G401 (cell line): ENCODE results near the gene PTPRD. TPM values are rescaled to one million over a fixed set of nuclear protein-coding genes. Genes with fewer than 3 reads are reported as not detected.

Experiments
- DNase-seq: peaks from one replicate; pipeline ENCODE4 v3.0.0-alpha.2; 2015; ENCODE audit warnings: low spot score
- in situ Hi-C: cut with HindIII; loops from 2 replicates; pipeline ENCODE4 v1.10.0; 2016; ENCODE audit warnings: low sequenced_read_pairs, mixed read lengths
- total RNA-seq: library from RNA; depleted of rRNA; stranded (reverse); fragments of >200 nt; shearing (Covaris generic); gene quantifications from 2 replicates; pipeline ENCODE4 v1.2.3, GENCODE V29; 2014; rRNA removed

Gene PTPRD
- 13.0 and 15.0 TPM in 2 replicates for total RNA-seq

DNA sequence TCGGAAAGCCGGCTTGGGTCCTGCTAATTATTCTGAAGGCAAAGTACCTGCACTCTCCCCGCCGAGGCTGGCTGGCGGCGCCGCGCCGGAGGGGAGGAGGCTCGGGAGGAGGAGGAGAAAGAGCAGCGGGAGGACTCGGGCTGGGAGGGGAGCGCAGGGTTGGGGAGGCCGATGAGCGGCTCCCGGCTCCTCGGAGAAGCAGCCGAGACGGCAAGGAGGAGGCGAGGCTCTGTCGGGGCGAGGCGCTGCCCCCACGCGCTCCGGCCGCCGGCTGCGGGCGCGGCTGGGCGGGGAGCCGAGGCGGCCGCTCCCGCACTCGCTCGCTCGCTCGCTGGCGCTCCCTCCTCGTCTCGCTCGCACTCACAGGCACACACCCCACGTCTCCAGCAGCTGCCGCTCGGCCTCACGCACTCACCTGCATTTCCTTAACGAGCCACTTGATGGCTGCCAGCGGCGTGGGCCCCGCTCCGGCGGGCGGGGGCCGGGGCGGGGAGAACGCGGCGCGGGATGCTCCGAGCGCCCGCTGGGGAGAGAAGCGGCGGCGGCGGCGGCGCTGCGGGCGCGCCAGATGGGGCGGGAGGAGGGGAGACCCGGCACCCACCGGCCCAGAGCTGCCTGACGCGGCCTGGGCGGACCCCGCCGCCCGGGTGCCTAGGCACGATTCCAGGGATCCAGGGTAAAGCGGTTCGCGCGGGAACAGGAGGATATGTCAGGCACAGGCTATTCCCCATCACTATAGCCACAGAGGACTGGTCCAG, at the start of gene PTPRD:
Gene PTPRD, minus strand, starts transcription at position 362 of the 758 bp plus-strand sequence.
- in situ Hi-C loops = no loop called here
- peak; percentile 11 for DNase-seq

DNA sequence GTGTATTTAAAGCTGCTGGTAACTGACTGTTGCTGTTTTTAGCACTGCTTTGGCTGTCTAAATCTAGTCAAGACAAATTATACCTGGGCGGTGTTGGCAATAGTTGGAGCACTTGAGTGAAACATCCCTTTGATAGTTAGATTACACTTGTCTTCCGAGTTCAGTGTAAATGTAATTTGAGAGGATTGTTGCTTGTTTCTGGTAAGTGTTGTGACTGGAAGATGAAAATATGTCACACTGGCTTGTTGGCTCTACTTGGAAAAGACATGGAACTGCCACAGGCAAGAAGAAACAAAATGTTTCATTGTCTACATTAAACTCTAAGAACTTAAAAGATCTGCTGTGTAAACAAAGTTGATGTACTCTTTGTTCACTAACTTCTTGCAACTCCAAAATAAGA, 49.2 kb upstream of the PTPRD start:
- no peak for DNase-seq
- in situ Hi-C loops = no loop called here

DNA sequence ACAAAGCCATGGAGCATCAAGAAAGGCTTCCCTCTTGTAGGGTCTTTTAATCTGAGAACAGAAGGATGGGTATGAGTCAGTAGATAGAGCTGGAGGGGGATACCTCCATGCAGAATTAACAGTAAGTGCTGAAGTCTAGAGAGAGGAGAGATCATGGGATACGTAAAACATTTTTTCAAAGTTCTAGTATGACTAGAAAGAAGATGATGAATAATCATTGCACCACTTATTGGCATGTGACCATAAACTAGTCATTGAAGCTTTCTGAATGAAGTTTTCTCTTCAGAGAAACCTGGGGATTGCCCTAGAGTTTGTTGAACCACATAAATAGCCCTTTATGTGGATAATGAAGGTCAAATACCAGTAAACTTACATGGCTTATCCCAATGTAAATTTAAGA, 48.6 kb upstream of the PTPRD start:
- in situ Hi-C loops = no loop called here
- DNase-seq = no peak

GRCh38 chr9:10651012-10651411, 38.2 kb upstream of the PTPRD start:
- in situ Hi-C loops = no loop called here
- no peak for DNase-seq

- in situ Hi-C loops = no loop called here
- DNase-seq = no peak
These were observed 36.3 kb upstream of the PTPRD start for GRCh38 chr9:10649076-10649475.

- in situ Hi-C loops = no loop called here
- no peak for DNase-seq
These were observed 21.0 kb upstream of the PTPRD start for GRCh38 chr9:10633785-10634184.

DNA sequence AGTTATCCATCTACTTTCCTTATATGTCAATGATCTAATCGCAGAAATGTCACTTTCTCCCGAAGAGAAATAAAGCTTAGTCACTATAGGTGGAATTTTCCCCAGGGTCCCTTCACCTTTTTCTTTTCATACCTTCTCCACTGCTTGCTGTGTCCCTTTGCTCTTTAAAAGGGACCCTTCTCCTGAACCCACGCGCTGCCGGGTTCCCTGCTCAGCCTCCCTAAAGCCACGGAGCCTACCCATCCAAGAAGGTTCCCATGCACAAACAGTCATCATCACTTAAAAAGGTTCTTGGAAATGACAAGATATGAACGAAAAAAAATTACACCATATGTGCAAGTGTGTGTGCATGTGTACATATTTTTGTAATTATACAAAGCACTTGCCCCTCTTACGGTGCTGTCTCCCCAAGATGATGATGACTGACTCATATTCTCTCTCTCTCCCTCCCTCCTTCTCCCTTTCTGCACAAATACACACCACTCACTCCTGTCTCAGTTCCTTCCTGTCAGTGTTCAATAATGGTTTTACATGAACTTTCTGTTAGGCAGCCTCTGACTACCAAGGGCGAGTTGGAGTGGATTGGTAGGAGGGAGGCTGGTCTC, 1.5 kb upstream of the PTPRD start:
- in situ Hi-C loops = no loop called here
- DNase-seq = no peak

DNA sequence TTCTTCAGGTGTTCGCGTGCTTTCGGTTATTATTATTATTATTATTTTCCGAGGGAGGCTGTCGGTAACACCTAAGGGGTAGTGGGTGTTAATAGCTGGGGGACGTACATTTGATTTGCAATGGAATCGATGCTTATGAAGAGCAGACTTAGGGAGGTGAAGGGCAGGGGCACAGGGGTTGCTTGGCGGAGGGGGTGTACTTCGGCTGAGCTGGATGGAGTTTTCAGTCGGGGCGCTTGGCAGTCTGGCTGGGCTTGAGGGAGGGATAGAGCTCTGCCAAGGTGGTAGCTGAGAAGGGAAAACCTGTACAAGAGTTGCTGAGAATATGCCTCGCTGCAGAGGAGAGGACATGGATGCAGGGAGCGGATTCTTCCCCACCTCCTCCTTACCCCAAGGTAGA, 617 bp upstream of the PTPRD start:
- in situ Hi-C loops = no loop called here

DNA sequence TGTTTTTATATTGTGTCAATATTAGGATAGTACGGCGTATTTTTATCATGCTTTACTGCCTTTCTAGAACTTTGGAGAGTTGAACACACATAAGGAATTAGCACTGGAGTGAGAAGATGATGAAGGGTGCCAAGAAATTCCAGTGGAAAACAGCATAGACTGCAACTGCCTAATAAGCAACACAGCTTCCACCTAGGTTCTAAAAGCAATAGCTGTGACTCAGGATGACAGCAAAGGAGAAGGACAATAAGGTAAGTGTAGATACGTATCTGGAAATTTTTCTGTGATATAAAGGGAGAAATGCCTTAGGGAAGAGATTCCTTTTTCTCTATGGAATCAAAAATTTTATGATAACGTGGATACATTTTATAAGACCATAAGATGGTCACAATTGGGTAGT, 7.4 kb downstream of the PTPRD start:
- in situ Hi-C loops = no loop called here
- no peak for DNase-seq

More for the DNA sequence above, 617 bp upstream of the PTPRD start:
- no peak for DNase-seq

DNA sequence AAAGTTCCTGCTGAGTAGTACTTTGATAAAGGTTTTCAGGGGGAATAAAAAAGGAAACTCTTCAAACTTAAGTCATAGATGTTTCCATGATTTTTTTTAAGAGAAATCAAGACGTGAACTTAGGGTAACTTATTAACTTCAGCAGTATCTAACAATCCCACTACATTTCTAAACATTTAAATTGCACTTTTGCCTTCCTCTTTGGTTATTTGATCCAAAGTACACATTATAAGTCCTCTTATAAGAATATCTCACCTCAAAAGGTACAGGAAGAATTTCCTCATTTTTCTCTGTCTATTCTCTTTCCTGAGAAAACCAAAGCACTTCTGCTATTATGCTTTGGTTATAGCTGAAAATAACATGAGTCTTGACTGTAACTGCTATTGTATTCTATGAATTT, 7.9 kb downstream of the PTPRD start:
- DNase-seq = no peak
- in situ Hi-C loops = no loop called here

GRCh38 chr9:10597801-10598200, 15.0 kb downstream of the PTPRD start:
- no peak for DNase-seq
- in situ Hi-C loops = no loop called here

DNA sequence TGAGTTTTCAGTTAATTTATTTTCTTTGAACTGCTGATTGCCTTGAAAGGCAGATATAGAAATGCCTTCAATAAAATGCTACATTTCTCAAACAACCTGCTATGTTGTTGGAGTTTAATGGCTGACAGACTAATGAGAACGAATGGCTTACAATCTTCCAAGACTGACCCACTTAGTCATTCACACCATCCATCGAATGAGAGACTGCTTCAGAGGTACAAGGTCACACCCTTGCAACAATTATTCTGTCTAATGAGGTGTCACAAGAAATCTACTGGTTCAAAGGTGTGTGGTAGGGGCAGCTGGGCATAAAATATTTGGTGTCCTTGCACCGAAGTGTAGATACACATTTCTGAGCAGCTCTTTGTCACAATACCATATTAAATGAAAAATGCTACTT, 18.3 kb downstream of the PTPRD start:
- DNase-seq = no peak
- in situ Hi-C loops = no loop called here

DNA sequence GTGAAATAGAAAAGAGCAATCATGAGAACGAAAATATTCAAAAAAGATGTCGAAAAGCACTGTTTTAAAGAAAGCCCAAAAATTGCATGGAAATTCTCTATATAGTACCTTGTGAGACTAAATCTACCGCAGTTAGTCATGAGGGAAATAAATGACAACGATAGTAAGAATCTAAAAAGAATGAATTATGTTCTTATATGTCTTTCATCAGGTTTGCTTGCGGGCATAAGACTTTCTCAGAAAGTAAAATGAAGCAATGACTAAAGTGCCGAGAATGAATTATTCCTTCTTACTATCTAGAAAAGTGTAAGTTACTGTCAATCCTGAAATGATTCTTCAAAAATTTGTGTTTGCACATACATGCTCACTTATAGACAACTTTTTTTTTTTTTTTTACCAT, 26.4 kb downstream of the PTPRD start:
- no peak for DNase-seq
- in situ Hi-C loops = no loop called here

DNA sequence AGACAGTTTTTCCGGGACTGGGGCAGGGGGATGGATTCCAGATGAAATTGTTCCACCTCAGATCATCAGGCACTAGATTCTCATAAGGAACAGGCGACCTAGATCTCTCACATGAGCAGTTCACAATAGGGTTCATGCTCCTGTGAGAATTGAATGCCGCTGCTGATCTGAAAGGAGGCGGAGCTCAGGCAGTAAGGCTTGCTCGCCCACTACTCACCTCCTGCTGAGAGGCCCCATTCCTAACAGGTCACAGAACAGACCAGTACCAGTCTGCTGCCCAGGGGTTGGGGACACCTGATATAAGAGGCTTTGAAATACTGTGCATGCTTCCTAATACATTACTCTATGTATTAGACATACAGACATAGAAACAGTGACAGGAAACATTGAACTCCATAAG, 41.1 kb downstream of the PTPRD start:
- no peak for DNase-seq

DNA sequence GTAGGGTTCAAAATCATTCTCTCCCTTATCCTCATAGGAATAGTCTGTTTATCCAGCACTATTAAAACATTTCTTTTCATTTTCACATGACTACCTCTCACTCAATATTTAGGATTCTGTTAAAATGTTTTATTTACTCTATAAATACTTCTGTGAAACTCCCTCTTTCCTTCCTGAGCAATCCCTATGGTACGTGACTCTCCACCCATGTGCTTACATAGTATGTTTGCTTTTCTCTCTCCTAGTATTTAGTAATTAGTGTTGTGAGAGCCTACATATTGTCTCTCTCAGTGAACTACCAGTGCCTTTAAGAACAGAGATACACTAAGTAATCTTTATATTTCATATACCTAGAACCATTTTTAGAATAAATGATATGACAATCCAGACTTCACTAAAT, 46.0 kb downstream of the PTPRD start:
- in situ Hi-C loops = no loop called here
- DNase-seq = no peak

More for the DNA sequence above, 41.1 kb downstream of the PTPRD start:
- in situ Hi-C loops = no loop called here

DNA sequence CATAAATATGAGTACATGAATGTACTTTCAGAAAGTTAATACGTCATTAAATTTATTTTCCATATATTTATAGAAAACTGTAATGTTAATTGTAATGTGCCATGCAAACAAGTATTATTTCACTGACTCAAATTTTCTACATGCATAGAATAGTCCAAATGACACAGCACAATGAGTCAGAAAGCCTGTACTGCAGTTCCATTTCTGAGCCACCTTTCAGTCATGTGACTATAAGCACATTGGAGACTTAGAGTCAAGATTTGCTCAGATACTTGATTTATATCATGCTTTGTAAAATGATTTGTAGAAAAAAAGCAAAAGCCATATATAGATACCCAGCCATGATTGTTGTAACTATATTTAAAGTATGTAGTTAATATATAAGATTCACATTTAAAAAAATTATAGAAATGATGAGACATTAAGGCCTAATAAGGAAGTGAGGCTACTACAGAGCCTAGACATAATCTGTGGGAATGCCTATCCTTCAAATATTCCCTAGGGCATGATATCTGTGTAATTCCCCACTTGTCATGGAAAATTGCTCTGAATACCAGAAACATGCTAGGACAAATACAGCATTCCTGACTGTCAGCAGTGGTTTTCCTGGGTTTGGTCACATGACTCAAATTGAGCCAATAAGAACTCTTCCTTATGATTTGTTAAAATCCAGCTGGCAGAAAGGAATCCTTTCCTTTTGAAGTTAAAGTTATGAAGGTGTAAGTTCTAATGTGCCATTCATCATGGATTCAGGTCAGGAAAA, 50.0 kb downstream of the PTPRD start:
- DNase-seq = no peak
- in situ Hi-C loops = no loop called here

DNA sequence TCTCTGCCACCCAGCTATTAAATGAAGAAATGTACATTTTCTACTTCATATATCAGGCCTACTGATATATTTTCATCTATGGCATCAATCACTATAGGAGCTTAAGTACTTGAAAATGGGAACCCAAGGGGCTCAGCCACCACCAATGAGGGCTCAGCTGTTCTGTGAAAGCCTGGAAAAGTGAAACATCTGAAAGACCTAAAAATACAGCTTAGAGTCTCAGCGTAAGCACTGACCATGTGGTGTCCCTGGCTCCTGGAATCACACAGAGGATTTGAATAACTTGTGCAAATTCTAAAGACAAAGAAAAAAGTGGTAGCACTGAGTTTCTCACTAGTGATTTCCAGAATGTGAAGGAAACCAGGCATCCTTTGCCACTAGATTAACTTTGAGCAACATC, 64.5 kb downstream of the PTPRD start:
- no peak for DNase-seq
- in situ Hi-C loops = no loop called here

GRCh38 chr9:10538073-10538472, 74.7 kb downstream of the PTPRD start:
- in situ Hi-C loops = no loop called here
- DNase-seq = no peak

- in situ Hi-C loops = no loop called here
- no peak for DNase-seq
These were observed 78.0 kb downstream of the PTPRD start for GRCh38 chr9:10534850-10535249.

DNA sequence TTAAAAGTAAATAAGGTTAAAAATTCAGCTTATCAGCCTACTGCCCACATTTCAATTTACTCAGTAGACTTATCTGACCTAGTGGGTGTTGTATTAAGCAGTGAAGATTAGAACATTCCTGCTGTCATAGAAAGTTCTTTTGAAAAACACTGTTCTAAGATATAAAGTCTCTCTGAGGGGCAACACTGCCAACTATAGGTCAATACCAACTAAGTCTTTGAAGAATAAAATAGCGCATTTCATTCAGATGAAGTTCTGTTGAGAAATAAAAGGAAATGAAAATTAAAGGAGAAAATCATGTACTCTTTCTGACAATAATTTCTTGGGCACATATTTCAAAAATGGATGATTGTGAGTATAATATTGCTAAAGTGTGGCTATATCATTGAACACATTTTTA, 86.8 kb downstream of the PTPRD start:
- no peak for DNase-seq
- in situ Hi-C loops = no loop called here
